Naive thymus-derived CD4-positive, alpha-beta T cell (primary cell): ENCODE measurements around the gene RABGGTA. TPM values are rescaled to one million over a fixed set of nuclear protein-coding genes. Genes with fewer than 3 reads are reported as not detected.

Experiments
- ATAC-seq: fragments of 150-1000 bp; cut with Tn5 transposase; 2 replicates; pipeline ENCODE4 v1.10.0; 2021; ENCODE audit warnings: mild to moderate bottlenecking, moderate library complexity
- CTCF ChIA-PET: fragments of 350-600 bp; sonication (Branson Sonifier 250); formaldehyde crosslinking; loops from one replicate; lab custom pipeline; 2021; ENCODE audit warnings: antibody characterized with exemption; lab: Charles Lee
- POLR2A ChIA-PET: fragments of 350-600 bp; sonication (Branson Sonifier 250); formaldehyde crosslinking; loops from one replicate; lab custom pipeline; 2021; ENCODE audit warnings: antibody characterized with exemption, inconsistent platforms; lab: Charles Lee
- DNase-seq, 9 donors: peaks; one replicate each; pipeline versions ENCODE4 v3.0.0 to v3.0.0-alpha.2; 2020 to 2022; ENCODE audit warnings: mixed read lengths in 1 of 9
- H3K27ac ChIP-seq: one replicate; pipeline ENCODE4 v1.7.0; 2013; ENCODE audit warnings: mild to moderate bottlenecking, low read depth, low read length, moderate library complexity
- H3K27me3 ChIP-seq, 2 donors: one replicate each; pipeline ENCODE4 v1.7.0; 2013; ENCODE audit warnings: low read length in 2 of 2, mild to moderate bottlenecking in 2 of 2, moderate library complexity in 2 of 2; ENCODE audit not compliant: control insufficient read depth in 2 of 2, insufficient read depth in 2 of 2
- H3K36me3 ChIP-seq, 3 experiments: 1 replicate in 2 of 3; 2 replicates in 1 of 3; pipeline ENCODE4 v1.7.0; 2013; ENCODE audit warnings: low read length in 3 of 3, mild to moderate bottlenecking in 3 of 3, moderate library complexity in 1 of 3; ENCODE audit not compliant: insufficient read depth in 3 of 3, control insufficient read depth in 2 of 3
- H3K4me1 ChIP-seq, 2 donors: one replicate each; pipeline ENCODE4 v1.7.0; 2013; ENCODE audit warnings: low read length in 2 of 2, mild to moderate bottlenecking in 2 of 2, moderate library complexity in 1 of 2; ENCODE audit not compliant: control insufficient read depth in 2 of 2, insufficient read depth in 2 of 2
- H3K4me3 ChIP-seq: 2 replicates; pipeline ENCODE4 v1.7.0; 2013; ENCODE audit warnings: mild to moderate bottlenecking, low read length
- H3K9me3 ChIP-seq, 3 experiments: 1 replicate in 2 of 3; 2 replicates in 1 of 3; pipeline ENCODE4 v1.7.0; 2013; ENCODE audit warnings: low read length in 3 of 3; ENCODE audit not compliant: control insufficient read depth in 2 of 3
- H3K27ac Mint-ChIP-seq, 9 donors: one replicate each; pipeline ENCODE4 v1.8.0; 2020 to 2022; ENCODE audit warnings: mixed read lengths in 9 of 9, mild to moderate bottlenecking in 8 of 9, moderate library complexity in 5 of 9, inconsistent platforms in 2 of 9
- H3K27me3 Mint-ChIP-seq, 5 donors: one replicate each; pipeline ENCODE4 v1.8.0; 2021 to 2022; ENCODE audit warnings: mixed read lengths in 5 of 5, mild to moderate bottlenecking in 1 of 5
- H3K36me3 Mint-ChIP-seq, 5 donors: one replicate each; pipeline ENCODE4 v1.8.0; 2020 to 2022; ENCODE audit warnings: mixed read lengths in 5 of 5, mild to moderate bottlenecking in 3 of 5, inconsistent platforms in 1 of 5
- H3K4me1 Mint-ChIP-seq, 7 donors: one replicate each; pipeline ENCODE4 v1.8.0; 2020 to 2022; ENCODE audit warnings: mixed read lengths in 7 of 7, mild to moderate bottlenecking in 3 of 7, inconsistent platforms in 1 of 7
- H3K4me3 Mint-ChIP-seq, 10 donors: one replicate each; pipeline ENCODE4 v1.8.0; 2020 to 2022; ENCODE audit warnings: mild to moderate bottlenecking in 10 of 10, mixed read lengths in 10 of 10, moderate library complexity in 6 of 10, inconsistent platforms in 2 of 10
- H3K9me3 Mint-ChIP-seq, 11 donors: one replicate each; pipeline ENCODE4 v1.8.0; 2020 to 2022; ENCODE audit warnings: mixed read lengths in 11 of 11, mild to moderate bottlenecking in 4 of 11, inconsistent platforms in 1 of 11, moderate library complexity in 1 of 11
- intact Hi-C, 2 donors: fragments of 100-400 bp; cut with micrococcal nuclease; formaldehyde crosslinking; loops; one replicate each; pipeline ENCODE4 v1.15.1; 2023
- polyA plus RNA-seq, 2 donors: library from polyadenylated mRNA; unstranded; fragments of 300-500 nt; fragmentation: Illumina TruSeq; gene quantifications; one replicate each; pipeline ENCODE4 v1.2.3, GENCODE V29; 2021
- total RNA-seq, 6 experiments: library from RNA in 5 of 6; stranded (reverse) in 5 of 6; gene quantifications; 1 replicate in 5 of 6; 2 replicates in 1 of 6; pipeline ENCODE4 v1.2.3 and lab custom pipeline; 2021 to 2026

Gene RABGGTA
- total and polyA plus RNA-seq, 7 experiments from 2014 or later, result 17.9 to 76.5 (median 54.3) TPM

DNA sequence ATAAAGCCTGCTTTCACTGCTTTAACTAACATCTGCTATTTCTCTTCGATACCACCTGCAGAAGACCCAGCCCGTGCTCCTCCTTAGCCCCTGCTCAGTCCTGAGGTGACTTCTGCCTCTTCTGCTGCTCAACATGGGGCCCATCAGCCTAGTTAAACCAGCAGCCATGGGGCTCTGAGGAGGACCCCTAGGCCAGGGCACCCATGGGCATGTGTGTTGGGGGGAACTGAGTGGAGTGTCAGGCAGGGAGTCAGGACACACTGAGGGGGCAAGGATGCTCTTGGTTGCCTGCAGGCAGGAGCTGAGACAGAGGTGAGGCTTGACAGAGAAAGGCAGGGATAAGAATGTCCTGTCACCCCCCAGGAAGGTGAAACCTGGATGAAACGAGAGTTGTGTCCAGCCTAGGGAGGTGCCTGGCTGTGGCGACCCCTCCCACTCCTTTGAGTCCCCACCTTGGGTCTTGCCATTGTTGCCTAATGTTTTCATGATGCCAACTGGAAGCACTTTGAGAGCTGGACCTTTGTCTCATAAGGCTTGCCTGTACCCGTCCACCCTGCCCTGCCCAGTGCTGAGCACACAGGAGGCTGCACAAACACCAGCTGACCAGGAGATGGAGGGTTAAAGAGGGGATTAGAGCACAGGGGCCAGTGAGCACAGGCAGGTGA lies 12.5 kb upstream of the RABGGTA start:
- intact Hi-C loops, result no loop called here
- peaks cover 6 to 11% of the 10 kb centered on the region in 2 donors for H3K4me1 ChIP-seq
- peaks cover 16 to 20% (median 18%) of the 10 kb centered on the region in 7 donors for H3K4me1 Mint-ChIP-seq
- DNase-seq (no peak), ATAC-seq (no peak)
- no peaks in the 10 kb centered on the region for H3K9me3 ChIP-seq
- no peaks in the 10 kb centered on the region for H3K9me3 Mint-ChIP-seq
- H3K27ac ChIP-seq, result no peak overlapping the region
- peaks cover 0 to 2% (median 0%) of the 10 kb centered on the region in 5 donors for H3K27me3 Mint-ChIP-seq
- H3K27me3 ChIP-seq, result no peaks in the 10 kb centered on the region
- no peaks in the 10 kb centered on the region for H3K36me3 ChIP-seq
- no peak overlapping the region for H3K4me3 ChIP-seq
- ChIA-PET CTCF (interaction anchor here (1.9 kb wide), 1 partner anchor 14 kb away, joined by 6 read pairs; no protein-coding TSS in a partner anchor), POLR2A (interaction anchor here (0.8 to 0.9 kb wide), 2 partner anchors 12 to 40 kb away, joined by 4 read pairs; partner anchors contain the start of gene RABGGTA)
- H3K27ac Mint-ChIP-seq, result peak overlapping the region in 3 of 9 donors; percentile 32 to 74 (median 47)
- peaks cover 0 to 1% (median 0%) of the 10 kb centered on the region in 5 donors for H3K36me3 Mint-ChIP-seq
- H3K4me3 Mint-ChIP-seq, result no peak overlapping the region

DNA sequence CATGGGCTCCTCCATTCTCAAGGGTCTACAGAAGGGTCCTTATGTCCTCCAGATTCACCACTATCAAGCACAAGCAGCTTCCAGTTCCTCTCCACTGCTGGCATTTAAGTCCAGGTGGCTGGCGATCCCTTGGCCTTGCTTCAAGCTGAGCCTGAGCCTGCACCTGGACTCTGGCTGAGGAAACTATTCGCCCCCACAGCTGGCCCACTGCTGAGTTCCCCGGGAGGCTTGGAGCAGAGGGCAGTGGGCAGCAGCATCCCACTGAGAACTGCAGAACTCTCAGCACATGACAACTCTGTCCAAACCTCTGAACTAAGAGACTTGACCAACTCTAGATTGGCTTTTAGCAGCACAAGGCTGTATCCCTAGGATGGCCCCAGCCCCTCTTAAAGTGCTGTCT lies 11.3 kb upstream of the RABGGTA start:
- Histone ChIP-seq H3K27me3 (no peaks in the 10 kb centered on the region), H3K4me1 (peaks cover 6 to 14% of the 10 kb centered on the region in 2 donors), H3K4me3 (no peak overlapping the region), H3K9me3 (no peaks in the 10 kb centered on the region), H3K36me3 (no peaks in the 10 kb centered on the region), H3K27ac (no peak overlapping the region)
- peaks cover 0 to 2% (median 0%) of the 10 kb centered on the region in 5 donors for H3K27me3 Mint-ChIP-seq
- H3K27ac Mint-ChIP-seq, result peak overlapping the region in 2 of 9 donors; percentile 22 to 73
- H3K36me3 Mint-ChIP-seq, result peaks cover 0 to 1% (median 0%) of the 10 kb centered on the region in 5 donors
- peaks cover 0 to 3% (median 0%) of the 10 kb centered on the region in 11 donors for H3K9me3 Mint-ChIP-seq
- no peak for ATAC-seq
- ChIA-PET POLR2A (interaction anchor here (0.9 kb wide), 1 partner anchor 12 kb away, joined by 3 read pairs; no protein-coding TSS in a partner anchor), CTCF (interaction anchor here (0.6 to 1.9 kb wide), 4 partner anchors 15 to 149 kb away, joined by 3 to 6 read pairs (median 4); partner anchors contain the start of gene CIDEB)
- DNase-seq, result no peak
- intact Hi-C loops, result no loop called here
- no peak overlapping the region for H3K4me3 Mint-ChIP-seq
- H3K4me1 Mint-ChIP-seq, result peaks cover 22 to 27% (median 27%) of the 10 kb centered on the region in 7 donors

DNA sequence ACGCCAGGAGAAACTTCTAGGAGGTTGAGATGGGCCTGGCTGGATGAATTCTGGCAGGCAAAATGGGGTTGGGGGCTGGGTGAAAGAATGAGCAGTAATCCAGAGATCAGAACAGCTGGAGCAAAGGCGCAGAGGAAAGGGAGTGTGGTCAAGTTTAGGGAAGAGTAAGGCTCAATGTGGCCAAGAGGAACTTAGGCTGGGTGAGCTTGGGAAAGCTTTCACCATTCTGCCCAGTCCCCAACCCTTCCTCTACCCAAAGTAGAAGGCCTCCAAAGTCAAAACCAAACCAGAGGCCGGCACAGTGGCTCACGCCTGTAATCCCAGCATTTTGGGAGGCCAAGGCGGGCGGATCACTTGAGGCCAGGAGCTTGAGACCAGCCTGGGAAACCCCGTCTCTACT lies 10.2 kb upstream of the RABGGTA start:
- DNase-seq (no peak), ATAC-seq (no peak)
- Histone ChIP-seq H3K4me1 (peaks cover 6 to 14% of the 10 kb centered on the region in 2 donors), H3K27ac (no peak overlapping the region), H3K9me3 (no peaks in the 10 kb centered on the region), H3K4me3 (no peak overlapping the region), H3K36me3 (no peaks in the 10 kb centered on the region), H3K27me3 (no peaks in the 10 kb centered on the region)
- ChIA-PET POLR2A (interaction anchor here (0.6 to 1.0 kb wide), 3 partner anchors 10 to 38 kb away, joined by 3 read pairs; partner anchors contain the start of gene RABGGTA), CTCF (interaction anchor here (1.7 kb wide), 1 partner anchor 26 kb away, joined by 5 read pairs; the partner anchor contains the start of gene CIDEB)
- peak overlapping the region in 3 of 9 donors; percentile 50 to 70 (median 63) for H3K27ac Mint-ChIP-seq
- peaks cover 0 to 2% (median 0%) of the 10 kb centered on the region in 5 donors for H3K27me3 Mint-ChIP-seq
- peaks cover 0 to 3% (median 0%) of the 10 kb centered on the region in 11 donors for H3K9me3 Mint-ChIP-seq
- peaks cover 0 to 6% (median 0%) of the 10 kb centered on the region in 5 donors for H3K36me3 Mint-ChIP-seq
- H3K4me1 Mint-ChIP-seq, result peaks cover 25 to 35% (median 32%) of the 10 kb centered on the region in 7 donors
- no peak overlapping the region for H3K4me3 Mint-ChIP-seq
- intact Hi-C loops, result no loop called here

DNA sequence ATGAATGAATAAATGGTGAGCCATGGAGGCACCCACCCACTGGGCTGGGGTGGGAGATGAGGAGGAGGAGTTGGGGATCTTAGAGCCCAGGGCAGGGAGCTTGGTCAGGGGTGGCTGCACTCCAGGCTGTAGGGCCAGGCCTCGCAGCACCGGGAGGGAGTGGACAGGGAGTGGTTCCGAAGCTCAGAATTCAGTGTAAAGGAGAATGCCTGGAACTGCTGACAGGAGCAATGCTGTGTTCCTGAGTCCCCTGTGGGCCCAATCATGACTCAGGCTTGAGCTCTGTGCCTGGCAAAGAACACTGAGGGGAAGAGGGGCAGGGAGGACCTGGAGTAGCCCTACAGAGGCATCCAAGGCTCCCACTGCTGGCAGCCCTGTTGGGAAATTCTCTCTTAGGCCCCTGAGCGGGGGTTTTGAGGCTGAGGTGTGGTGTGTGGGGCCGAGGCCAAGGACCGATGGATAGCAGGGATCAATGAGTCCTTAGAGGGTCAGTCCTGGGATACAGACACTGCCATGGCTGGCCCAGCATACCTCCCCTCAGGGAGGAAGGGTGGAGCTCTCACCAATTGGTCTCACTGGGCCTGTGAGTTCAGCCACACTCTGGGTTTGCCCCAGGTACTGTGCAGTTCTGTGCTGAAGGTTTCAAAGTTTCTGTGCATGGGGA lies 9.5 kb upstream of the RABGGTA start:
- H3K9me3 Mint-ChIP-seq, result peaks cover 0 to 3% (median 0%) of the 10 kb centered on the region in 11 donors

DNA sequence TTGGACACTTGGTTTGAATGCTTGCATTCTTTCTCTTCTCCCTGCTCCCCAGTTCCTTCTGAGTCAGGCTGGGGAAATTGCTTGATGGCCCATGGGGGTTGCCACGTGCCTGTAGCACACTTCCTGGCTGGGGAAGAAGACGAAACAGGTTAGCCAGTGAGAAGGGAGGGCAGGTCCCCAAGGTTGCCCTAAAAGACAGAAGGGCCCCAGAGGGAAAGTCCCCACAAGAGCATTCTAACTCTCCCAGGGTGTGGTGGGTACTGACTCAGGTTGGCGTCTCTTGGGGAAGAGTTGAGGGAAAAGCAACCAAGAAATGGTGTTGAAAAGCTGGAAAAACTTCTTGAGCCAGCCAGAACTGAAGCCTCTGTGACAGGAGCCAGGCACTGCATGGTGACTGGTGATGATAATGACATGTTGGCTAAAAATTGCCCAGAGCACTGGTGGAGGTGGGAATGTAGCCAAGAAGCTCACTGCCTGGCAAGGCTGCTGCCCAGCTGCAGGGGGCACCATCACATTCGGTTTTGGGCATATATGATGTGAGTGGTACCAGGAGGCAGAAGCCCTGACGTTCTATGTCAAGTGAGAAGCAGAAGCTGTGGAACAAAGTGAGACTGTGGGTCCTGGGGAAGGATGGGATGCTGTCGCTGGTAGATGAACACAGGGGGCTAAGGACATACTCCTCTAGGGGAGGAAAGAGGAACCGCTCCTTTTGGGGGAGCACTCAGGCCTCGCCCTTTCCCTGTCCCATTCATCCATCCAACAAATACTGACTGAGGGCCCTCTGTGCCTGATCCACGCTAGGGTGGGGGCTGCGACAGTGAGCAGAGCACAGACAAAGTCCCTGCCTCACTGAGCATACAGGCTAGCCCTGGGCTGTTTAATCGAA lies 8.1 kb upstream of the RABGGTA start:
- Mint-ChIP-seq H3K27me3 (no peaks in the 10 kb centered on the region), H3K9me3 (peaks cover 0 to 3% (median 0%) of the 10 kb centered on the region in 11 donors), H3K4me1 (peaks cover 29 to 41% (median 36%) of the 10 kb centered on the region in 7 donors), H3K36me3 (peaks cover 0 to 6% (median 0%) of the 10 kb centered on the region in 5 donors), H3K27ac (peak overlapping the region; percentile 65 to 91 (median 76)), H3K4me3 (peak overlapping the region in 9 of 10 donors; percentile 12 to 54 (median 34))
- intact Hi-C loops, result loop anchor here in 1 of 2 donors (1.0 kb wide), 2 partner anchors 8 to 18 kb away; partner anchors contain the start of gene RABGGTA
- Histone ChIP-seq H3K36me3 (no peaks in the 10 kb centered on the region), H3K9me3 (no peaks in the 10 kb centered on the region), H3K27me3 (no peaks in the 10 kb centered on the region), H3K27ac (peak overlapping the region; percentile 56), H3K4me3 (no peak overlapping the region), H3K4me1 (peaks cover 6 to 15% of the 10 kb centered on the region in 2 donors)
- DNase-seq, result peak; percentile 17 to 69 (median 41)
- peak; percentile 85 for ATAC-seq
- CTCF ChIA-PET, result interaction anchor here (0.6 to 2.5 kb wide), 6 partner anchors 10 to 708 kb away, joined by 3 to 17 read pairs (median 4); partner anchors contain the start of genes CIDEB, DHRS1, LTB4R2 and NOP9
- POLR2A ChIA-PET, result interaction anchor here (1.4 to 2.0 kb wide), 3 partner anchors 9 to 45 kb away, joined by 3 to 7 read pairs (median 4); partner anchors contain the start of genes RABGGTA and TINF2

More for the DNA sequence above, 9.5 kb upstream of the RABGGTA start:
- no peaks in the 10 kb centered on the region for H3K36me3 ChIP-seq
- H3K4me1 Mint-ChIP-seq, result peaks cover 25 to 35% (median 31%) of the 10 kb centered on the region in 7 donors
- no peaks in the 10 kb centered on the region for H3K27me3 Mint-ChIP-seq
- no peak overlapping the region for H3K4me3 ChIP-seq
- peak overlapping the region in 3 of 9 donors; percentile 63 to 91 (median 70) for H3K27ac Mint-ChIP-seq
- H3K27ac ChIP-seq, result no peak overlapping the region
- DNase-seq, result no peak
- no peaks in the 10 kb centered on the region for H3K27me3 ChIP-seq
- ChIA-PET POLR2A (interaction anchor here (0.8 to 1.0 kb wide), 3 partner anchors 9 to 58 kb away, joined by 3 to 4 read pairs (median 3); partner anchors contain the start of gene RABGGTA), CTCF (interaction anchor here (0.8 to 2.5 kb wide), 3 partner anchors 9 to 38 kb away, joined by 3 to 17 read pairs (median 4); partner anchors contain the start of genes DHRS1, NOP9 and TINF2)
- H3K36me3 Mint-ChIP-seq, result peaks cover 0 to 6% (median 0%) of the 10 kb centered on the region in 5 donors
- intact Hi-C loops, result no loop called here
- no peaks in the 10 kb centered on the region for H3K9me3 ChIP-seq
- ATAC-seq, result no peak
- peaks cover 6 to 14% of the 10 kb centered on the region in 2 donors for H3K4me1 ChIP-seq
- H3K4me3 Mint-ChIP-seq, result no peak overlapping the region
